GM20000 (cell line): ENCODE measurements around the gene VKORC1.

Source experiments
- DNase-seq: peaks from one replicate; pipeline ENCODE4 v3.0.0; 2012; ENCODE audit warnings: low spot score
- TF ChIP-seq, protein P1 (sequence below): IDR thresholded peaks from 2 replicates; pipeline ENCODE4 v1.5.1; 2012; ENCODE audit warnings: mild to moderate bottlenecking, control low read depth; ENCODE audit errors: extremely low read depth, missing control alignments

VKORC1 gene

DNA sequence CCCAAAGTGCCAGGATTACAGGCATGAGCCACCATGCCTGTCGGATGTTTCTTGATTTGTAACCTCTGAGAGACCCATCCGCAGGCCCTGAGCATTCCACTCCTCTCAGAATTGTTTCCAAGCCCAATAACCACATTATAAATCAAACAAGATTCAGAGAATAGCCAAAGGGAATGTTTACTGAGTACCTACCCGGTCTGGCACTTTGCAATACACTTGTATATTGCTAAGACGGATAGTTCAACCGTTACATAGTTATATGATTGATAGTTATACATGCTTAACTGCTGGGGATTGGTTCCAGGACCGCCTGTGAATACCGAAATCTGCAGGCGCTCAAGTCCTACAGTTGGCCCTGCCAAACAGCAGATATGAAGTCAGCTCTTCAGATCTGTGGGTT lies 19.9 kb upstream of the VKORC1 start:
- no peak for DNase-seq
- TF ChIP-seq, protein P1, sequence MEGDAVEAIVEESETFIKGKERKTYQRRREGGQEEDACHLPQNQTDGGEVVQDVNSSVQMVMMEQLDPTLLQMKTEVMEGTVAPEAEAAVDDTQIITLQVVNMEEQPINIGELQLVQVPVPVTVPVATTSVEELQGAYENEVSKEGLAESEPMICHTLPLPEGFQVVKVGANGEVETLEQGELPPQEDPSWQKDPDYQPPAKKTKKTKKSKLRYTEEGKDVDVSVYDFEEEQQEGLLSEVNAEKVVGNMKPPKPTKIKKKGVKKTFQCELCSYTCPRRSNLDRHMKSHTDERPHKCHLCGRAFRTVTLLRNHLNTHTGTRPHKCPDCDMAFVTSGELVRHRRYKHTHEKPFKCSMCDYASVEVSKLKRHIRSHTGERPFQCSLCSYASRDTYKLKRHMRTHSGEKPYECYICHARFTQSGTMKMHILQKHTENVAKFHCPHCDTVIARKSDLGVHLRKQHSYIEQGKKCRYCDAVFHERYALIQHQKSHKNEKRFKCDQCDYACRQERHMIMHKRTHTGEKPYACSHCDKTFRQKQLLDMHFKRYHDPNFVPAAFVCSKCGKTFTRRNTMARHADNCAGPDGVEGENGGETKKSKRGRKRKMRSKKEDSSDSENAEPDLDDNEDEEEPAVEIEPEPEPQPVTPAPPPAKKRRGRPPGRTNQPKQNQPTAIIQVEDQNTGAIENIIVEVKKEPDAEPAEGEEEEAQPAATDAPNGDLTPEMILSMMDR: no peak

GRCh38 chr16:31113121-31114120 lies 18.8 kb upstream of the VKORC1 start:
- TF ChIP-seq, protein P1: no peak
- no peak for DNase-seq

- TF ChIP-seq, protein P1: no peak
Measured at GRCh38 chr16:31112711-31113110, 18.1 kb upstream of the VKORC1 start.

DNA sequence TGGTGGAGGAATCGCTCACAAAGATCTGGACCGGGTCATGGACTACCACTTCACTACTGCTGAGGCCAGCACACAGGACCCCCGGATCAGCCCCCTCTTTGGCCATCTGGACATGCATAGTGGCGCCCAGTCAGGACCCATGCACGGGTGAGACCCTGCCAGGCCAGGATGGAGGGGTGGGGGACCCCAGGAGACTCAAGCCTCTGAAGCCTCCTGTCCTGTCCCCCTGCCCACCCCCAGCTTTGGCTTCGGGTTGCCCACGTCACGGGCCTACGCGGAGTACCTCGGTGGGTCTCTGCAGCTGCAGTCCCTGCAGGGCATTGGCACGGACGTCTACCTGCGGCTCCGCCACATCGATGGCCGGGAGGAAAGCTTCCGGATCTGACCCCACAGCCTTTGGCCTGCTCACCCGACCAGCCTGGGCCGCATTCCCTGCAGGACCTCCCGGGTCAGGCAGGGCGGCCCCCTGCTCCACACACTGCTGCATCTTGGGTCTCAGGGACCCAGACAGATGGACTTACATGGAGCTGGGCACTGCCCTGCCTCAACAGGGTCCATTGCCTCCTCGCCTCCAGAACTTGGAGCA lies 17.4 kb upstream of the VKORC1 start:
- TF ChIP-seq, protein P1: no peak
- DNase-seq: no peak

More at GRCh38 chr16:31112711-31113110, 18.1 kb upstream of the VKORC1 start:
- no peak for DNase-seq

GRCh38 chr16:31110106-31111034 lies 15.8 kb upstream of the VKORC1 start:
- DNase-seq: no peak
- TF ChIP-seq, protein P1: no peak

- TF ChIP-seq, protein P1: no peak
- no peak for DNase-seq
Measured at GRCh38 chr16:31109622-31110021, 15.0 kb upstream of the VKORC1 start.
